Mesenchymal stem cell (in vitro differentiated cells and primary cell): ENCODE results near the gene BTBD6.
A peak's percentile ranks its signal among the peaks of the same experiment; 100 is the strongest.
"Not testable (repeated sequence)": the region's sequence is repeated elsewhere in the genome, so short reads cannot be mapped to it uniquely, and the experiment has no call there.

ENCODE experiments used
- DNase-seq: peaks from one replicate; pipeline ENCODE4 v3.0.0-alpha.2; 2013
- H2AFZ ChIP-seq: one replicate; pipeline ENCODE4 v1.6.1; 2013; ENCODE audit warnings: low read depth, mild to moderate bottlenecking, control low read depth, inconsistent platforms, low read length, moderate library complexity
- H2AK5ac ChIP-seq: 2 replicates; pipeline ENCODE4 v1.6.1; 2013; ENCODE audit warnings: low read length, moderate library complexity, mild to moderate bottlenecking, inconsistent platforms; ENCODE audit not compliant: severe bottlenecking
- H2BK120ac ChIP-seq: one replicate; pipeline ENCODE4 v1.6.1; 2013; ENCODE audit warnings: low read depth, mild to moderate bottlenecking, inconsistent platforms, low read length, moderate library complexity
- H2BK12ac ChIP-seq, 2 experiments: one replicate each; pipeline ENCODE4 v1.6.1; 2013; ENCODE audit warnings: inconsistent platforms in 2 of 2, low read length in 2 of 2, mild to moderate bottlenecking in 2 of 2, moderate library complexity in 2 of 2, control low read depth in 1 of 2
- H2BK15ac ChIP-seq: one replicate; pipeline ENCODE4 v1.6.1; 2013; ENCODE audit warnings: mild to moderate bottlenecking, low read depth, inconsistent platforms; ENCODE audit not compliant: poor library complexity, severe bottlenecking
- H2BK5ac ChIP-seq: 2 replicates; pipeline ENCODE4 v1.6.1; 2013; ENCODE audit warnings: low read depth, mild to moderate bottlenecking, low read length, control low read depth, inconsistent platforms; ENCODE audit not compliant: poor library complexity, severe bottlenecking
- H3K14ac ChIP-seq, 2 experiments: one replicate each; pipeline ENCODE4 v1.6.1; 2013; ENCODE audit warnings: inconsistent platforms in 2 of 2, low read length in 2 of 2, control low read depth in 1 of 2, mild to moderate bottlenecking in 1 of 2, moderate library complexity in 1 of 2
- H3K18ac ChIP-seq, 2 experiments: one replicate each; pipeline ENCODE4 v1.6.1; 2013; ENCODE audit warnings: inconsistent platforms in 2 of 2, low read length in 2 of 2, control low read depth in 1 of 2, low read depth in 1 of 2, mild to moderate bottlenecking in 1 of 2
- H3K23ac ChIP-seq, 2 experiments: one replicate each; pipeline ENCODE4 v1.6.1; 2013; ENCODE audit warnings: inconsistent platforms in 2 of 2, low read length in 2 of 2, mild to moderate bottlenecking in 2 of 2, moderate library complexity in 2 of 2, control low read depth in 1 of 2
- H3K27ac ChIP-seq: 2 replicates; pipeline ENCODE4 v1.5.1; 2013; ENCODE audit warnings: mild to moderate bottlenecking, moderate library complexity, low read length, control low read depth, inconsistent platforms; ENCODE audit not compliant: poor library complexity, severe bottlenecking
- H3K27me3 ChIP-seq, 2 experiments: 2 replicates each; pipeline versions ENCODE4 v1.6.1 to v1.7.0; 2013; ENCODE audit warnings: low read length in 2 of 2, mild to moderate bottlenecking in 2 of 2, moderate library complexity in 2 of 2, control low read depth in 1 of 2, inconsistent platforms in 1 of 2; ENCODE audit not compliant: control insufficient read depth in 1 of 2, insufficient read depth in 1 of 2
- H3K36me3 ChIP-seq, 2 experiments: 2 replicates each; pipeline versions ENCODE4 v1.6.1 to v1.7.0; 2013; ENCODE audit warnings: low read length in 2 of 2, control low read depth in 1 of 2, inconsistent platforms in 1 of 2, low read depth in 1 of 2, mild to moderate bottlenecking in 1 of 2; ENCODE audit not compliant: insufficient read depth in 2 of 2, control insufficient read depth in 1 of 2
- H3K4ac ChIP-seq, 2 experiments: one replicate each; pipeline ENCODE4 v1.6.1; 2013; ENCODE audit warnings: inconsistent platforms in 2 of 2, low read length in 2 of 2, mild to moderate bottlenecking in 2 of 2, moderate library complexity in 2 of 2, control low read depth in 1 of 2, low read depth in 1 of 2
- H3K4me1 ChIP-seq: 2 replicates; pipeline ENCODE4 v1.6.1; 2013; ENCODE audit warnings: low read depth, low read length, control low read depth; ENCODE audit not compliant: control insufficient read depth, insufficient read depth
- H3K4me2 ChIP-seq: 2 replicates; pipeline ENCODE4 v1.6.1; 2013; ENCODE audit warnings: low read length, mild to moderate bottlenecking, inconsistent platforms; ENCODE audit not compliant: poor library complexity, severe bottlenecking
- H3K4me3 ChIP-seq, 2 experiments: 2 replicates each; pipeline versions ENCODE4 v1.5.1 to v1.7.0; 2013; ENCODE audit warnings: low read length in 2 of 2, mild to moderate bottlenecking in 2 of 2, control low read depth in 1 of 2, low read depth in 1 of 2; ENCODE audit not compliant: insufficient read depth in 1 of 2
- H3K79me1 ChIP-seq: replicated peaks from 2 replicates; pipeline ENCODE4 v1.6.1; 2013; ENCODE audit warnings: mild to moderate bottlenecking, control low read depth, low read length, inconsistent platforms; ENCODE audit not compliant: poor library complexity, severe bottlenecking
- H3K9ac ChIP-seq: 2 replicates; pipeline ENCODE4 v1.7.0; 2013; ENCODE audit warnings: mild to moderate bottlenecking, low read length, moderate library complexity
- H3K9me3 ChIP-seq: 2 replicates; pipeline ENCODE4 v1.7.0; 2013; ENCODE audit warnings: mild to moderate bottlenecking, low read length; ENCODE audit not compliant: control insufficient read depth
- H4K8ac ChIP-seq: one replicate; pipeline ENCODE4 v1.6.1; 2013; ENCODE audit warnings: inconsistent platforms, mild to moderate bottlenecking, low read length, moderate library complexity
- H4K91ac ChIP-seq: one replicate; pipeline ENCODE4 v1.6.1; 2013; ENCODE audit warnings: mild to moderate bottlenecking, low read length, inconsistent platforms
- WGBS: methylation state at CpG from one replicate; pipeline ENCODE4 v1.1.7; 2013; ENCODE audit warnings: mixed read lengths; 5-methylcytosine and 5-hydroxymethylcytosine counted together

The BTBD6 gene

GRCh38 chr14:105292826-105293711, 44.7 kb downstream of the BTBD6 start:
- Histone ChIP-seq H3K27me3 (no peaks in the 10 kb centered on the region), H3K14ac (no peak overlapping the region), H3K4ac (no peak overlapping the region), H2BK12ac (no peak overlapping the region), H2BK5ac (no peak overlapping the region), H3K9ac (no peak overlapping the region), H2BK120ac (no peak overlapping the region), H3K79me1 (peaks cover 48% of the 10 kb centered on the region), H3K23ac (no peak overlapping the region), H3K36me3 (peaks cover 0 to 6% of the 10 kb centered on the region in 2 experiments), H3K4me1 (peaks cover 8% of the 10 kb centered on the region), H4K8ac (no peak overlapping the region), H3K27ac (no peak overlapping the region), H3K4me3 (no peak overlapping the region), H3K9me3 (no peaks in the 10 kb centered on the region), H2AFZ (no peak overlapping the region), H2BK15ac (no peak overlapping the region), H3K18ac (no peak overlapping the region), H4K91ac (peak overlapping the region; percentile 7), H2AK5ac (no peak overlapping the region), H3K4me2 (no peak overlapping the region)
- no peak for DNase-seq
- 86% methylated on average over 25 of the region's 26 CpGs for WGBS

- Histone ChIP-seq H2BK15ac (no peak overlapping the region), H4K8ac (peak overlapping the region; percentile 23), H3K4me1 (peaks cover 9% of the 10 kb centered on the region), H3K18ac (no peak overlapping the region), H3K36me3 (peaks cover 0 to 4% of the 10 kb centered on the region in 2 experiments), H3K4me3 (no peak overlapping the region), H2AK5ac (no peak overlapping the region), H3K9ac (peak overlapping the region; percentile 3), H3K4me2 (no peak overlapping the region), H3K79me1 (peaks cover 49% of the 10 kb centered on the region), H3K23ac (no peak overlapping the region), H3K27ac (no peak overlapping the region), H3K4ac (no peak overlapping the region), H2AFZ (no peak overlapping the region), H4K91ac (no peak overlapping the region), H3K14ac (peak overlapping the region in 1 of 2 experiments; percentile 0), H2BK5ac (no peak overlapping the region), H3K9me3 (no peaks in the 10 kb centered on the region), H2BK12ac (no peak overlapping the region), H3K27me3 (no peaks in the 10 kb centered on the region), H2BK120ac (no peak overlapping the region)
- WGBS: 83% methylated on average over 15 of the region's 15 CpGs
- peak; percentile 70 for DNase-seq
These were observed 45.8 kb downstream of the BTBD6 start for GRCh38 chr14:105294142-105294597.

GRCh38 chr14:105297311-105297710, 49.0 kb downstream of the BTBD6 start:
- not testable (repeated sequence) for H3K27me3 ChIP-seq, H2BK12ac ChIP-seq, H2BK5ac ChIP-seq, H3K23ac ChIP-seq, H3K4me3 ChIP-seq, H3K27ac ChIP-seq, H3K36me3 ChIP-seq, H4K91ac ChIP-seq, H3K9me3 ChIP-seq, H2BK120ac ChIP-seq, H2BK15ac ChIP-seq, H3K4me2 ChIP-seq, H3K14ac ChIP-seq, H2AFZ ChIP-seq, DNase-seq, H2AK5ac ChIP-seq, H3K4ac ChIP-seq, H4K8ac ChIP-seq, H3K18ac ChIP-seq, H3K9ac ChIP-seq
- WGBS: 100% methylated on average over 6 of the region's 11 CpGs
- peaks cover 19% of the 10 kb centered on the region for H3K4me1 ChIP-seq
- H3K79me1 ChIP-seq: peaks cover 46% of the 10 kb centered on the region
